DMS79 treated with DMSO at 0.1 percent for 48 hours (cell line): ENCODE results near the gene NAT14.
"Not testable (repeated sequence)": the region's sequence is repeated elsewhere in the genome, so short reads cannot be mapped to it uniquely, and the experiment has no call there.

ENCODE experiments used
- DNase-seq: peaks from one replicate; lab custom pipeline; 2025; lab: John Stamatoyannopoulos, UW

The NAT14 gene

DNA sequence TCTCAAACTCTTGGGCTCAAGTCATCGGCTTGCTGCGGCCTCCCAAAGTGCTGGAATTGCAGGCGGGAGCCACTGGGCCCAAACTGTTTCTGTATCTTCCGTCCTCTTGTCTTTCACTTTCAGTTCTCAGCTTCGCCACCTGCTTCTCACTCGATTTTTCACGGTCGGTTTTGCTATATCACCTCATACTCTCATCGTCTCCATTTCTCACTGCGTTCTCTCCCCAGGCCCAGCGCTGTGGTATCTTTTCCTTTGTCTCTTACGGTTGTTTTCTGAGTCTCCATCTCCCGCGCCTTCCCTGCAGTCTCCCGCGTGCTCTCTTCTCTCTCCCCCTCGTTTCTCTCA lies 18.1 kb downstream of the NAT14 start:
- no peak for DNase-seq

DNA sequence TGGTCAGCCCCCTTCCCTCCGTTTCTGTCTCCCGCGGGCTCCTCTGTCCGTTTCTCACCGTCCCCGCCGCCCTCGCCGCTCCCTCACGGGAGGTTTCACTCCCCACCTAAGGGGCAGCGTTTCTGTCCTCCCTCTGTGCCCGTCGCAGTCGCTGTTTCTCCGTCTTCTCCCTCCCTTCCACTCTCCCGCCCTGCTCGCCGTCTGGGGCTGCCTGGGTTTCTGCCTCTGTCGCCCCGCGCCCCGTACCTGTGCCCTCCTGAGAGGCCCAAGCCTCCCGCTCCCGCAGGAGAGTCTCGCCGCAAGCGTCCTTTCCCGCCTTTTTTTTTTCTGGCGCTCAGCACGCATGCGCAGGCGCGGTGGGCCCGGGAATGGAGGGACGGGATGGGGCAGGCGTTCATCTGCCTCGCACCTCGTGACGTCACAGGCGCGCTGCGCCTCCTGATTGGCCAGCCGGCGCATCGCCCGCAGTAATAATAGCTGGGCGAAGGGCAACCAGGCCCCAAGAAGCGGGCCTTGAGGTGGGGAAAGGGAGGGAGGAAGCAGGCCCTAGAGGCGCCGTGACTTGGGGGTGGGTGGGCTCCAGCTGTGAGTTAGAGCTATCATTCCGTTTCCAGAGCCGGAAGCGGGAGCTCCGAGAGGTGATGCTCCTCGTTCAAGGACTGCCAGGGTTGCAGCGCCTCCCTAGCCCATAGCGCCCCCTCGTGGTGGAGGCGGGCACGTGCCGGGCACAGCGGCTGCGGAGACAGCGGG lies 18.7 kb downstream of the NAT14 start:
- peak; percentile 58 for DNase-seq

DNA sequence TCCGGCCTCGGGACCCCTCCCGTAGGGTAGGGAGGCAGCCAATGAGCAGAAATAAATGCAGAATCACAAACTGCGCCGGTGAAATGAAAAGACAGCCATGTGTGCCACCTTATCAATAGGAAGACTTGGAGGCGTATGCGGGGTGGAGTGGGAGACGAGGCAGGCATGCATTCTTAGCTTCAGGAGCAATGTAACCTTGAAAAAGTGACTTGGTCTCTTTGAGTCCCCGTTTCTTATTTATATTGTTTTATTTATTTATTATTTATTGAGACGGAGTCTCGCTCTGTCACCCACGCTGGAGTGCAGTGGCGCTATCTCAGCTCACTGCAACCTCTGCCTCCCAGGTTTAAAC lies 19.2 kb downstream of the NAT14 start:
- no peak for DNase-seq

DNA sequence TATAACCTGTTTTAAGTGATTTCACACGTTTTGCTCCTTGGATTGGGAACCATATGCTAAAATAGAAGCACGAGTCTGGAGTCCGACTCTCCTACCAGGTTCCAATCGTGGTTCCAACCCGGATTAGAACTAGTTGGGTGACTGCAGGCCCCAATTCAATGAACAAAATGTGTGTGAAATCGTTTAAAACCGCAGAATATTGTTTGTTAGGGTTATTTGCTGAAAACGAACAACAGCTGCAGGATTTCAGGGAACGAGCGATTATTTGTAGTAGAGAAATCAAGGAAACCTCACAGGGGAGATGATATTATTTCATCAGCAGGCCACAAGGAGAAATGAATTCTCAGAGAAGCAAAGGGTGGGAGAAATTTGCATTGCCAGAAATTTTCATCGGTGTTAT lies 20.0 kb downstream of the NAT14 start:
- no peak for DNase-seq

DNA sequence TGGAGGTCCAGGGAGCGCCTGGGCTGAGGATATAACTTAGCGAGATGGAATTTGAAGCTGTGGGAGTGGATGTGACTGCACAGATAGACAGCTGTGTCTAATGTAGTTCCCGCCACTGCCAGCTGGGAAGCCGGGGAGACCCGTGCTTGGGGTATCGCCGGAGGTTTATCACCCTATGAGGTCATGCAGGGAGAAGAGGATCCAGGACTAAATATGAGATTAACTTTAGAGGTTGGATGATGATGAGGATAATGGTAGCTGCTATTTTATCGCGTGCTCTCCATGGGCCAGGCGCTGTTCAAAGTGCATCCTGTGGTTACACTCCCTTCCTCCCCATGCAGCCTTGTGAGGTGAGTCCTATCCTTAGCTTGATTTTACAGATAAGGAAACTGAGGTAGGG lies 23.1 kb downstream of the NAT14 start:
- DNase-seq, result no peak

DNA sequence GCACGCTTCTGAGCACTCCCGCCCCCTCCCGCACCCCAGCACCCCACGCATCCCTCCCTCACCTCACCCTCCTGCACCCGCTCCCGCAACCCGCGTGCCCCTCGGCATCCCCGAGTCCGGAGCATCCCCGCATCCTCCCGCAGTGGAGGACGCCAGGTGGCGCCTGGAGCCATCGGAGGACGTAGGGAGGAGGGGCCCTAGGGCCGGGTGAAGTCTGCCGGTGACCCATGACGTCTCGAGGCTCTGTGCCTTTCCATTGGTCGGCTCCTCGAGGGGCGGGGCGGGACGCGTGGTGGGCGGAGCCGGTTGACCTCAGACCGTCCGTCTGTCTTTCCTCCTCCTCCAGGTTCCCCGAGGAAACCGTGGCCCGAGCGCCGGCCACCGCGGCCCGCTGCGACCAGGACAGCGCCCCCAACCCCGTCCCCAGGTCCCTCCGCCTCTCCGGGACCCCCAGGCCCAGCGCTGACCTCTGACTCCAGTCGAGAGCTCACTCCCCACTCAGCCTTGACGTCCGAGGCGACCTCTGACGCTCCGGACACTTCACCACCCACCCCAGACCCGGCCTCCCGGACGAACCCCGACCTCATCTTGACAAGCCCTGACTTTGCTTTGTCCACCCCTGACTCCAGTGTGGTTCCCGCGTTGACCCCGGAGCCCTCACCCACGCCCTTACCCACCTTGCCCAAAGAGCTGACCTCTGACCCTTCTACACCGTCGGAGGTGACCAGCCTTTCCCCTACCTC lies 32.1 kb downstream of the NAT14 start:
- DNase-seq, result peak; percentile 76

DNA sequence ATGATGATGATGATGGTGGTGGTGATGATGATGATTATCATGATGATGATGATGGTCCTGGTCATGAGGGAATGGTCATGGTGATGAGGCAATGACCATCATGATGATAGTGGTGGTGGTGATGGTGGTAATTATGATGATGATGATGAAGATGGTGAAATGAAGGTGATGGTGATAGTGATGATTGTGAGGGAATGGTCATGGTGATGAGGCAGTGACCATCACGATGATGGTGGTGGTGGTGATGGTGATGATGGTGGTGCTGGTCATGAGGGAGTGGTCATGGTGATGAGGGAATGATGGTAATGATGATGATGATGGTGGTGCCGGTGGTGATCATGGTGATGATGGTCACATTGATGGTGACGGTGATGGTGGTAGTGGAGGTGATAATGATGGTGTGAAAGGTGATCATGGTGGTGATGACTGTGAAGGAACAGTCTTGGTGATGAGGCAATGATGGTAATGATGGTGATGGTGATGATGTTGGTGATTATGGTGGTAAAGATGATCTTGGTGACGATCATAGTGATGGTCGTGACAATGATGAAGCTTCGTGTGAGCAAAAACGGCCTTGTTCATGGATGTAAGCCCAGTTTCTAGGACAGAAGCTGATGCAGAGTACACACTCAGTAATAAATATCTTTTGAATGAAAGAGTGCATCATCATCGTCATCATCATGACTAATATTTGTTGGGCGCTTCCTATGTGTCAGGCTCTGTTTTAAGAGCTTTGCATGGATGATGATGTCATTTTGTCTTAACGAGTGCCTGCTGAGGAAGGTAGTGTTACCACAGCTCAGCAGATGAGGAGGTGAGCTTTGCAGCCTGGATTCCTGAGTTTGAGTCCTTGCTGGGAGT lies 34.7 kb downstream of the NAT14 start:
- DNase-seq, result no peak

DNA sequence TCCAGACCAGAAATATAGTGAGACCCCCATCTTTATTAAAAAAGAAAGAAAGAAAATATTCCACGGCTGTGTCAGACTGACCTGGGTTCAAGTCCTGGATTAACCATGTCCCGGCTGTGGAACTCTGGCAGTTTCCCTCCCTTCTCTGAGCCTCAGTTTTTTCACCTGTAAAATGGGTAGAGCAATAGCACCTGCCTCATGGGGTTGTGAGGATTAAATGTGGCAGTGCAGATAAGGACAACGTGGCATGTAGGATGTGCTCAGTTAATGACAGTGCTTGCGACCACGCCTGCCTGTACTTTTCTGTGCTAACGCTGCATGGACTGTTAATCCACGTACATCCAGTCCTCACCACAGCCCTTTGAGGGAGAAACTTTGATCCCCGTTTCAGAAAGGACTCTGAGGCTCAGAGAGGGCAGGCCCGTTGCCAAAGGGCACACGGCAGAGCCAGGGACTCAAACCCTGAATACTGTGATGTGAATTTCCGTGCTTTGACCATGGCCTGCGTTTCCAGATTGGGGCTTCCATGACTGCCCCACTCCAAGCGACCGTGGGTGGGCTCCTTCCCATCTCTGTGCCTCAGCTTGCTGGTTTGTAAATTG lies 35.8 kb downstream of the NAT14 start:
- DNase-seq, result no peak

DNA sequence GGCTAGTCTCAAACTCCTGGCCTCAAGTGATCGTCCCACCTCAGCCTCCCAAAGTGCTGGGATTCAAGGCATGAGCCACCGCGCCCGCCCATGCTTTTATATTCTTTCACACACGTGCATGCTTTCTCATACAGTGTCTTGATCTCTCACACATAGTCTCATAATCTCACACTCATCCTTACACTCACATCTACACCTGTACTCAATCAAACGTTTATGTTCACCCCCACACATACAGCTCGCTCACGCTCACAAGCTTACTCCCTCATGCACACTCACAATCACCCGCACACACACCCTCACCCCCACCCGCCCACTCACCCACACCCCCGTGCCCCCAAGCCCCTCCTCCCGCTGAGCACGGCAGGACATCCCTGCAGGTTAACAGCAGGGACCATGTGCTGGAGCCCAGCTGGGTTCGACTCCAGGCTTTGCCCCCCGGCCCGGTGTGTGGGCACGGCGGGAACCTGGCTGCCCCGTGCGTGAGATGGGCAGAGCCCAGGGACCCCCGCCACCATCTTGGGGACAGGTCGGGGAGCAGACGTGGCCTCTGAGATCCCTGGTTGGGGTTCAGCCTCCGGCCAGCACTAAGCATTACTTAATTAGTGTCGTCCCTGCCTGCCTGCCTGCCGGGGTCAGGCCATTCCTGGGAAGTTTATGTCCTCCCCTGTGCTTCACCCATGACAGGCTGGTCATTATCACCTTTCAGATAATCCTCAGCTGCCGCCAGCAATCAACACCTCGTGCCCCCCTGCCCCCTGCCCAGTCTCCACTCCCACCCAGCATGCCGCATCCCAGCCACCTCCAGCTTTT lies 40.5 kb downstream of the NAT14 start:
- no peak for DNase-seq

DNA sequence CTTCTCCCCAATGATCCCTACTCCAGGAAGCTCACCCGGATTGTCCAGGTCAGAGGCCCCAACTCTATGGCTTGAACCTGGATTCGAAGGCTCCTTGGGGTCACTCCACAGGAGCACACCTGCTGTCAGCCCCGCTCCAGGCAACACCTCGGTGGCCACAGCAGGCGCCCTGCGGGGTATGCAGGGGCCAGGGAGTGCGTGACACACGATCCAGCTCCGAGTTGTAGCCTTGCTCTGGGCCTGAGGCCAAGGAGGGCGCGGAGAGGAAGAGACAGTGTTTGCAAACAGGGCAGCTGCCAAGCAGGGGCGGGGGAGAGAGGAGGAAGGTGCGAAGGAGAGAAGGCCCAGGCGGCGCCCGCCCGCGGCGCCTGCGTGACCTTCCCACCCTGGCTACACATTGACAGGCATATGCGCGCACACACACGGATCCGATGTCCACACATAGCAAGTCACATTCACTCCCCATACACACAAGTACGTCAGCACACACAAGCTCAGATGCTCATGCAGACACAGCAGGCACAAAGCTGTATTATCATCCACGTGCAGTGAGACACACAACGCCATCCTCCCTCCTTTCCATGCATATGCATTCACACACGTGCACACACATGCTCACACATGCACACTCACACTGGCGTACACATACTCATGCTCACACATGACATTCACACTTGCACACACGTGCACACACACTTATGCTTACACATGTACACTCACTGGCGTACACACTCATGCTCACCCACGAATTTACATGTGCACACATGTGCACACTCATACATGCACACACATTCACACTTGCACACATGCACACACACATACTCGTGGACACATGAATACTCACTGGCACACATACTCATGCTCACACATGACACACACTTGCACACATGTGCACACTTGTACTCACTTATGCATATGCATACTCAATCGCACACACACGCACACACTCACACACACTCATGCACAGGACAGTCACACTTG lies 41.5 kb downstream of the NAT14 start:
- peak; percentile 66 for DNase-seq

DNA sequence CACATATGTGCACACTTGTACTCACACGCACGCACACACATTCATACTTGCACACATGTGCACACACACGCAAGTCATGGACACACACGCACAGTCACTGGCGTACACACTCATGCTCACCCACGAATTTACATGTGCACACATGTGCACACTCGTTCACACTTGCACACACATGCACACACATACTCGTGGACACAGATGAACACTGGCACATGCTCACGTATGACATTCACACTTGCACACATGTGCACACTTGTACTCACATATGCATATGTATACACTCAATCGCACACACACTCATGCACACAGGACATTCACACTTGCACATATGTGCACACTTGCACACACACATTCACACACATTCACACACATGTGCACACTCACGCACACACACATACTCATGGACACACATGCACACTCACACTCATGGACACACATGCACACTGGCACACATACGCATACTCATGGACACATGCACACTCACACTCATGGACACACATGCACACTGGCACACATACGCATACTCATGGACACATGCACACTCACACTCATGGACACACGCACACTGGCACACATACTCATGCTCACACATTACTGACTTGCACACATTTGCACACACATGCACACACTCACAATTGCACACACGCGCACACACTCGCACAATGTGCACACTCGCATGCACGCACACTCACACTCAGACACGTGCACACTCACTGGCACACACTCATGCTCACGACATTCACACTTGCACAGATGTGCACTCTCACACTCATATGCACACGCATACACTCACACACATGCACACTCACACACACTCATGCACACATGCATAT lies 42.4 kb downstream of the NAT14 start:
- DNase-seq, result no peak

DNA sequence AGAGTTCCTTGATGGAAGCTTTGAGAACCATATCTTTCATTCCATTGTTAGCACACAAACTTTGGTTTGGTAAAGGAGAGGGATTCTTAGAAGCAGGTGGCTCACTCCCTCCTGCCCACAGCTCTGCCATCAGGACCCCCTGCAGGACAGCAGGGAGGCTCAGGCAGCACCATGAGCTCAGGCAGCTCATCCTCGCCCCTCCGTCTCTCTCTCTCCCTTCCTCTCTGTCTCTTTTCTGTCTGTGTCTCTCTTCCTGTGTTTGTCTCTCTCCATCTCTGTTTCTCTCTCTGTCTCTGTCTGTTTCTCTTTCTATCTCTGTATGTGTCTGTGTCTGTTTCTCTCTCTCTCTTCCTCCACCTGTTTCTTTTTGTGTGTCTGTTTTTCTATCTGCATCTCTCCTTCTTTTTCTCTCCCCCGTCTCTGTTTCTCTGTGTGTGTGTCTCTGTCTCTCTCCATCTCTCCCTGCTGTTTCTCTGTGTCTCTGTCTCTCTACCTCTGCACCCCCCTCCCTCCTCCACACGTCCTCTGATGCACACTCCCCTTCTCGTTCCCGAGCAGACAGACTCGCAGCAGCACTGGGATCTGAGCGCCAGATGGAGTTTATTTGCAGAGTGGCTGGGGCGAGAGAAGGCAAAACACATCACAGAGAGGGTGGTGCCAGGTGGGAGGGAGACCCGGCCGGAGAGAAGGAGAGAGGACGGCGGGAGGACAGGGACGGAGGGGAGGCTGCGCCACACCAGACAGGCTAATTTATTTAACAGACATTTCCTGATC lies 43.2 kb downstream of the NAT14 start:
- peak; percentile 47 for DNase-seq

DNA sequence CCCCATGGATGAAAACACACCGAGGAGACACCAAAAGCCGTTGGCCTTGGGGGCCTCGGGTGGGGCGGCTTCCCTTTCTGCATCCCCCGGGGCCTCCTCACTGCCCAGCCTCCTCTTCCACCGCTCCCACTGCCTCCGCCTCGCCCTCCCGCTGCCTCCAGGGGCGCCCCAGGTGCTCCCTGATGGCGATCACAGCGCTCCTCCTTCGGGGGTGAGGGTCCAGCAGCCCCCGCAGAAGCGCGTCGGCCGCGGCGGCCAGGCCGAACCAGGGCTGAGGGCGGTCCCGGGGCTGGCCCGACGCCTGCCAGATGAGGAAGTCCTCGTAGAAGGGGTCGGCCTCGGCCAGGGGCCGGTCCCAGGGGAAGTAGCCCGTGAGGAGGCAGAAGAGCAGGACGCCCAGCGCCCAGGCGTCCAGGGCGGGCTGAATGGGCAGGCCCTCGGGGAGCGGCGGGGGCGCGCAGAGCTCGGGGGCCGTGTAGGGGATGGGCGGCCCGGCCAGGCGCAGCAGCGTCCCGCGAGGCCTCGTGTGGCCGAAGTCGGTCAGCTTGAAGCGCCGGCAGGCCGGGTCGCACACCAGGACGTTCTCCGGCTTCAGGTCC lies 44.7 kb downstream of the NAT14 start:
- DNase-seq, result no peak

DNA sequence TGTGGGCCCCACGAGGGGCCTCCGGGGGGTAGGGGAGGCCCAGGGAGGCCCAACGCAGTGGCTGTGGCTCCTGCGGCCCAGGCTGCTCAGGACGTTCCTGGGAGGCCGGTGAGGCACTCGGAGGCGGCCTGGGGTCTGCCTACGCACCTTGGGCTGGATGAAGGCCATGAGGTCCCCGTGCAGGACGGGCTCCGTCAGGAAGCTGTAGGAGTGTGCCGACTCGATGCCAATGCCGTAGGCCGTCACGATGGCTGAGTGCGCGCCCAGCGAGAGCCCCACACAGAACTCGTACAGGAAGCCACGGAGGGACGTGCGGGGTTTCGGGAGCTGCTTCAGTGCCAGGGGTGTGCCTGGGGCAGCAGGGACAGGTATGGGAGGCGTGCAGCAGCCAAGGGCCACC lies 46.0 kb downstream of the NAT14 start:
- no peak for DNase-seq

DNA sequence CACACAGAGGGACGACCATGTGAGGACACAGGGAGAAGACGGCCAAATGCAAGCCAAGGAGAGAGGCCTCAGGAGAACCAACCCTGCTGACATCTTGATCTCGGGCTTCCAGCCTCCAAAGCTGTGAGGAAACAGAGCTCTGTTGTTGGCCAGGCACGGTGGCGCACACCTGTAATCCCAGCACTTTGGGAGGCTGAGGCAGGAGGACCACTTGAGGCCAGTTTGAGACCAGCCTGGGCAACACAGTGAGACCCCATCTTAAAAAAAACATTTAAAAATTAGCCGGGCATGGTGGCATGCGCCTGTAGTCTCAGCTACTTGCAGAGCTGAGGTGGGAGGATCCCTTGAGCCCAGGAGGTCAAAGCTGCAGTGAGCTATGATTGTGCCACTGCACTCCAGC lies 49.3 kb downstream of the NAT14 start:
- not testable (repeated sequence) for DNase-seq

DNA sequence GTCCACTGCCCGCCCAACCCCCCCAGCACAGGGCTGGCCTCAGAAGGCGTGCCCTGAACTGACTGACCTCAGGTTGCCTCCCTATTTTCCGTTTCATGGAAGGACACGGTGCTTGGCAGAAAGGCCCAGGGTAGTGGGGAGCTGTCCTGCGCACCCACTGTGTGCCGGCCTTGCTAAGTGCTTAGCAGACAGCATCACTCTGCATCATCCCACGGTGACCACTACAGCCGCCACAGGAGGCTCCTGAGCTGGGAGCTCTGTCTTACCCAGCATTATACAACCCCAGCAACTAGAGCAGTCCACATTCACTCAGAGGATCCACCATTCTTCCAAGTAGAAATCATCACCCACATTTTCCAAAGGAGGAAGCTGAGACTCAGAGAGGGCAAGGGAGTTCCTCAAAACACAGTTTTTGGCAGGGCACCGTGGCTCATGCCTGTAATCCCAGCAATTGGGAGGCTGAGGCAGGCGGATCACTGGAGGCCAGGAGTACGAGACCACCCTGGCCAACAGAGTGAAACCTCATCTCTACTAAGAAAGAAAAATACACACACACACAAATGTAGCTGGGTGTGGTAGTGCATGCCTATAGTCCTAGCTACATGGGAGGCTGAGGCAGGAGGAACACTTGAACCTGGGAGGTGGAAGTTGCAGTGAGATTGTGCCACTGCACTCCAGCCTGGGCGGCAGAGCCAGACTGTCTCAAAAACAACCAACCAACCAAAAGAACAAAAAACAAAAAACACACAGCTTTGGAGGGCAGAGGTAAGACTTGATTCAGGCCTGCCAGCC lies 50.4 kb downstream of the NAT14 start:
- no peak for DNase-seq

DNA sequence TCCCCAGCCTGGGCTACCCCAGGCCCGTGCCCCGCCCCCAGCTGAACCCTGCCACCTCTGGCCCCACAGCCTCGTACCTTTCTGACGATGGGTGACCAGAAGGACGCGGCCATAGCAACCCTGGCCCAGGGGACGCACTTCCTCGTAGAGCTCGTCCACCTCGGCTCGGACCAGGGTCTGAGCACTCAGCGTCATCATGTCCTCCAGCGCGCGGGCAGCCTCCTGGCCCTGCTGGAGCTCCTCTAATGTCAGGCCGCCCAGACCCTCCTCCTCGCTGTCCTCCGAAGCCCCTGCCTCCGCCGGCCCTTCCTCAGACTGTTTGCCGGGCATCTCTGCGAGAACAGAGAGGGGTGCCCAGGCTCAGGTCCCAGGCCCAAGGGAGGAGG lies 51.0 kb downstream of the NAT14 start:
- no peak for DNase-seq

DNA sequence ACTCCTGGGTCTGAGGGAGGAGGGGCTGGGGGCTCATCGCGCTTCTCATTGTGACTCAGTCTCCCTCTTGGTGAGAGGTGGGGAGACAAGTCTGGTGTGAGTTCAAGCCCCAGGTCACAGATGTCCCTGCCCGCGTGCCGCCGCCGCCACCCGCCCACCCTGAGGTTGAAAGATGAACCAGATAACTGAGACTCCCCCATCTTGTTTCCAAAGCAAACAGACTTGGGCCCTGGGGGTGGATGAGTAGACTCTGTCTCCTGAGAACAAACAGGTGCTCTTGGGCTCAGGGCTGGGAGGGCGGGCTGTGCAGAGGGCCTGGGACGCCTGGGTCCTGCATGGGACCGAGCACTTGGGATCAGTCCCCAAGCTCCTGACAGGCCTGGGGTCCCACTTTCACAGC lies 51.4 kb downstream of the NAT14 start:
- no peak for DNase-seq
